H1 (cell line): ENCODE results near the gene ENPP7. TPM values are rescaled to one million over a fixed set of nuclear protein-coding genes. Genes with fewer than 3 reads are reported as not detected.

Experiments used
- CEBPB ChIP-seq: IDR thresholded peaks from 2 replicates; pipeline ENCODE4 v1.6.1; 2012; ENCODE audit warnings: low read depth, low read length
- CHD2 ChIP-seq: IDR thresholded peaks from 2 replicates; pipeline ENCODE4 v1.6.1; 2012; ENCODE audit warnings: low read length, improper control_type of control experiment
- RXRA ChIP-seq: IDR thresholded peaks from 2 replicates; pipeline ENCODE4 v1.6.1; 2011; ENCODE audit warnings: low read depth, mild to moderate bottlenecking, low read length, moderate library complexity; ENCODE audit not compliant: insufficient read depth
- TBP ChIP-seq: IDR thresholded peaks from 2 replicates; pipeline ENCODE4 v1.6.1; 2011; ENCODE audit warnings: low read depth, low read length, improper control_type of control experiment
- polyA plus RNA-seq, 7 experiments: library from polyadenylated mRNA; depleted of rRNA in 3 of 7; stranded (reverse) in 5 of 7; unstranded in 2 of 7; fragments of >200 nt in 5 of 7; fragments of 200-250 nt in 2 of 7; gene quantifications; 1 replicate in 5 of 7; 2 replicates in 1 of 7; 4 replicates in 1 of 7; pipeline versions ENCODE4 v1.2.1 to v1.2.3, GENCODE V29; 2011 to 2013; ENCODE audit warnings: missing spikeins in 2 of 7, mixed read lengths in 2 of 7
- total RNA-seq: library from RNA; stranded (reverse); fragmentation: NEBNext Ultra II Directional; extraction: Animal tissue kit (Norgen Biotek cat#: 25700); gene quantifications from 2 replicates; pipeline ENCODE4 v1.2.1, GENCODE V29; 2021
- TF ChIP-seq, protein P1 (sequence below): IDR thresholded peaks from 2 replicates; pipeline ENCODE4 v1.6.1; 2012; ENCODE audit warnings: inconsistent platforms
- TF ChIP-seq, protein P2 (sequence below): IDR thresholded peaks from 2 replicates; pipeline ENCODE4 v1.6.1; 2011; ENCODE audit warnings: low read length, improper control_type of control experiment

ENPP7 gene
- total and polyA plus RNA-seq, 2 of the 8 experiments (the other 6 are each of a cell fraction or from before 2014, with no cell fraction given), result not detected

DNA sequence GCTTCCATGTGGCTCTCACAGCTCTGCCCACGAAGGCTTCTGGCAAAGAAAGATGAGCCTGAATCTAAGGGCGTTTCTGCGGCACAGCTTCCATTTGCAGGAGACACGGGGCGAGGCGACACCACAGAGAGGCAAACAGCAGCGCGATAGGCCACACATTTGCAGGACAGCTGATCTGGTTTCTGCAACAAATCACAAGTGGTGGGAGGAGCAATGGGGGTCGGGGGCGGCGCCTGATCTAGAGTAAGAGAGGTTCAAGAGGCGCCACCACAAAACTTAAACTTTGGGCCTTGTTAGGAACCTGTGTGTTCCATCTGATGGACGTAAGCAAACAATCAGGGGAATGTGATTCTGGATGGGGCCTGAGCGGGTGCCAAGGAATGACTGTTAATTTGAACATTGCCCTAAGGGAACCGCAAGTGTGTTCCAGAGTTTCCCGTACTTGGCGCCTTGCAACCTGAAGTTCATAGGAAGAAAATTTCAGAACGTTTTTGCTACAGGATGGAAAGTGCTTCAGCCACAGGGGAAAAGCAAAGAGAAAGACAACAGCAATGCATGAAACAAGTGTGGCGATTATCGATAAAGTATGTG is 18.9 kb upstream of the ENPP7 start (continued):
- TF ChIP-seq, protein P1, sequence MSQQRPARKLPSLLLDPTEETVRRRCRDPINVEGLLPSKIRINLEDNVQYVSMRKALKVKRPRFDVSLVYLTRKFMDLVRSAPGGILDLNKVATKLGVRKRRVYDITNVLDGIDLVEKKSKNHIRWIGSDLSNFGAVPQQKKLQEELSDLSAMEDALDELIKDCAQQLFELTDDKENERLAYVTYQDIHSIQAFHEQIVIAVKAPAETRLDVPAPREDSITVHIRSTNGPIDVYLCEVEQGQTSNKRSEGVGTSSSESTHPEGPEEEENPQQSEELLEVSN, result no peak
- TF ChIP-seq, protein P2, sequence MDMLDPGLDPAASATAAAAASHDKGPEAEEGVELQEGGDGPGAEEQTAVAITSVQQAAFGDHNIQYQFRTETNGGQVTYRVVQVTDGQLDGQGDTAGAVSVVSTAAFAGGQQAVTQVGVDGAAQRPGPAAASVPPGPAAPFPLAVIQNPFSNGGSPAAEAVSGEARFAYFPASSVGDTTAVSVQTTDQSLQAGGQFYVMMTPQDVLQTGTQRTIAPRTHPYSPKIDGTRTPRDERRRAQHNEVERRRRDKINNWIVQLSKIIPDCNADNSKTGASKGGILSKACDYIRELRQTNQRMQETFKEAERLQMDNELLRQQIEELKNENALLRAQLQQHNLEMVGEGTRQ, result no peak
- no peak for TF ChIP-seq CHD2
- TF ChIP-seq RXRA, result no peak
- TF ChIP-seq CEBPB, result no peak
- TF ChIP-seq TBP, result no peak
